Measurements from ENCODE around the gene DEFB113.
"Not testable (repeated sequence)": the region's sequence is repeated elsewhere in the genome, so short reads cannot be mapped to it uniquely, and the experiment has no call there.

The DEFB113 gene

DNA sequence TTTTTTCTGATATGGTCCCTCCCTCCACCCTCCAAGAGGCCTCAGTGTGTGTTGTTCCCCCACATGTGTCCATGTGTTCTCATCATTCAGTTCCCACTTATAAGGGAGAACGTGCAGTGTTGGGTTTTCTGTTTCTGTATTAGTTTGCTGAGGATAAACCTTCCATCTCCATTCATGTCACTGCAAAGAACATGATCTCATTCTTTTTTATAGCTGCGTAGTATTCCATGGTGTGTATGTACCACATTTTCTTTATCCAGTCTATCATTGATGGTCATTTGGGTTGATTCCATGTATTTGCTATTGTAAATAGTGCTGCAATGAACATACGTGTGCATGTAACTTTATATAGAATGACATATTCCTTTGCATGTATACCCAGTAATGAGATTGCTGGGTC lies 25.4 kb downstream of the DEFB113 start:
- H2BK120ac ChIP-seq (ENCODE audit: low read depth, low read length); H3K14ac ChIP-seq (ENCODE audit: low read length in 2 of 2); H3K9me3 ChIP-seq (ENCODE audit: control insufficient read depth, low read length); H3K4ac ChIP-seq (ENCODE audit: low read depth in 1 of 2, low read length in 2 of 2); H3K23ac ChIP-seq (ENCODE audit: low read length in 2 of 2); H3K27me3 ChIP-seq (ENCODE audit: control insufficient read depth in 1 of 2, insufficient read depth in 1 of 2, low read length in 2 of 2); H2BK15ac ChIP-seq (ENCODE audit: low read depth, poor library complexity, severe bottlenecking); H4K8ac ChIP-seq (ENCODE audit: low read length); H3K4me2 ChIP-seq (ENCODE audit: low read length, poor library complexity, severe bottlenecking); H3K27ac ChIP-seq (ENCODE audit: low read length, poor library complexity, severe bottlenecking); H2AFZ ChIP-seq (ENCODE audit: low read depth, low read length); H3K79me1 ChIP-seq (replicated peaks; ENCODE audit: low read length, poor library complexity, severe bottlenecking); H2BK12ac ChIP-seq (ENCODE audit: low read length in 2 of 2); H3K9ac ChIP-seq (ENCODE audit: low read length); H3K36me3 ChIP-seq (ENCODE audit: control insufficient read depth in 1 of 2, insufficient read depth in 2 of 2, low read depth in 1 of 2, low read length in 2 of 2); H3K18ac ChIP-seq (ENCODE audit: low read depth in 1 of 2, low read length in 2 of 2); H2BK5ac ChIP-seq (ENCODE audit: low read depth, low read length, poor library complexity, severe bottlenecking); H3K4me3 ChIP-seq (ENCODE audit: insufficient read depth in 1 of 2, low read depth in 1 of 2, low read length in 2 of 2); H2AK5ac ChIP-seq (ENCODE audit: low read length, severe bottlenecking); H4K91ac ChIP-seq (ENCODE audit: low read length); H3K4me1 ChIP-seq (ENCODE audit: control insufficient read depth, insufficient read depth, low read depth, low read length); DNase-seq: not testable (repeated sequence)
- 100% methylated on average over 1 of the region's 3 CpGs for WGBS

DNA sequence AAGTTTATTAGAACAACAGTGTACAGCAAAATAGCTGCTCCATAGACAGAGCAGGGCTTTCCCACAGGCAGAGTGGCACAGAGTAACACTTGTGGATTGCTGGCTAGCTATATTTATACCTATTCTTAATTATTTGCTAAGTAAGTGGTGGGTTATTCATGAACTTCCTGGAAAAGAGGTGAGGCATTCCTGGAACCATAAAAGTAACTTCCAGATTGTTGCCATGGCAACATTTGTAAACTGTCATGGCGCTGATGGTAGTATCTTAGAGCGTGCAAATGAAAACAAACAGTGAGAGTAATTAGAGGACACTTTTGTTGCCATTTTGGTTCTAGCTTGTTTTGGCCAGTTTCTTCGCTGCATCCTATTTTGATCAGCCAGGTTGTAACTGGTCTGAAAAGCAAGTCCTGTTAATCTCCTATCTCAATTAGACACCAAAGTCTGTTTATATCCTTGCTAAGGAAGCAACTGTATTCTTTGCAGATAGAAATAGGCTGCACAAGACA lies 29.4 kb downstream of the DEFB113 start:
- Histone ChIP-seq H3K14ac (ENCODE audit: low read length in 2 of 2) (no peak overlapping the region), H4K91ac (ENCODE audit: low read length) (no peak overlapping the region), H3K36me3 (ENCODE audit: control insufficient read depth in 1 of 2, insufficient read depth in 2 of 2, low read depth in 1 of 2, low read length in 2 of 2) (no peaks in the 10 kb centered on the region), H3K23ac (ENCODE audit: low read length in 2 of 2) (no peak overlapping the region), H3K4me1 (ENCODE audit: control insufficient read depth, insufficient read depth, low read depth, low read length) (no peaks in the 10 kb centered on the region), H3K4me2 (ENCODE audit: low read length, poor library complexity, severe bottlenecking) (no peak overlapping the region), H3K18ac (ENCODE audit: low read depth in 1 of 2, low read length in 2 of 2) (no peak overlapping the region), H2AFZ (ENCODE audit: low read depth, low read length) (no peak overlapping the region), H2BK15ac (ENCODE audit: low read depth, poor library complexity, severe bottlenecking) (no peak overlapping the region), H3K4ac (ENCODE audit: low read depth in 1 of 2, low read length in 2 of 2) (no peak overlapping the region), H3K27me3 (ENCODE audit: control insufficient read depth in 1 of 2, insufficient read depth in 1 of 2, low read length in 2 of 2) (no peaks in the 10 kb centered on the region), H3K9me3 (ENCODE audit: control insufficient read depth, low read length) (peaks cover 4% of the 10 kb centered on the region), H3K27ac (ENCODE audit: low read length, poor library complexity, severe bottlenecking) (no peak overlapping the region), H3K79me1 (replicated peaks; ENCODE audit: low read length, poor library complexity, severe bottlenecking) (no peaks in the 10 kb centered on the region), H3K9ac (ENCODE audit: low read length) (no peak overlapping the region), H3K4me3 (ENCODE audit: insufficient read depth in 1 of 2, low read depth in 1 of 2, low read length in 2 of 2) (no peak overlapping the region), H2BK12ac (ENCODE audit: low read length in 2 of 2) (no peak overlapping the region), H2BK5ac (ENCODE audit: low read depth, low read length, poor library complexity, severe bottlenecking) (no peak overlapping the region), H4K8ac (ENCODE audit: low read length) (no peak overlapping the region), H2AK5ac (ENCODE audit: low read length, severe bottlenecking) (no peak overlapping the region), H2BK120ac (ENCODE audit: low read depth, low read length) (no peak overlapping the region)
- WGBS, result 40% methylated on average over 2 of the region's 3 CpGs
- DNase-seq, result no peak

DNA sequence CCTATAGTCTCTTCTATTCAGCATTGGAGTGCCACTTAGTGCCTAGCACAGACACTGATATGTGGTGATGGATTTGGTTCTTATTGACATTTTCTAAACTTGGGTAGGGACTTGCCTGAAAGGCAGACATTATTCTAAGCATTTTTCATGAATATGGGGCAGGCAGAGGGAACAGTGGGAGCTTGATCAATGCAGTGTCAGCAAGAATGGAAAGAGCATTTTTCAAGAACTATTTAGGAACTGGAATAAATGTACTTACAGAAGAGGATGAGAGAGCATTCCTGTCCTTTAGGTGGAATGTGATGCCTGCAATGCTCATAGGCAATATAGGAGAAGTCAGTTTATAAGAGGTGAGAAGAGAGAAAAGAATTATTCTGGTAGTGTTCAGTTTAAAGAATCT lies 31.6 kb downstream of the DEFB113 start:
- Histone ChIP-seq H3K27me3 (ENCODE audit: control insufficient read depth in 1 of 2, insufficient read depth in 1 of 2, low read length in 2 of 2) (no peaks in the 10 kb centered on the region), H3K27ac (ENCODE audit: low read length, poor library complexity, severe bottlenecking) (no peak overlapping the region), H3K9me3 (ENCODE audit: control insufficient read depth, low read length) (no peaks in the 10 kb centered on the region), H3K18ac (ENCODE audit: low read depth in 1 of 2, low read length in 2 of 2) (no peak overlapping the region), H3K9ac (ENCODE audit: low read length) (no peak overlapping the region), H3K14ac (ENCODE audit: low read length in 2 of 2) (no peak overlapping the region), H2BK12ac (ENCODE audit: low read length in 2 of 2) (no peak overlapping the region), H2BK5ac (ENCODE audit: low read depth, low read length, poor library complexity, severe bottlenecking) (no peak overlapping the region), H2AK5ac (ENCODE audit: low read length, severe bottlenecking) (no peak overlapping the region), H3K36me3 (ENCODE audit: control insufficient read depth in 1 of 2, insufficient read depth in 2 of 2, low read depth in 1 of 2, low read length in 2 of 2) (no peaks in the 10 kb centered on the region), H3K4me1 (ENCODE audit: control insufficient read depth, insufficient read depth, low read depth, low read length) (no peaks in the 10 kb centered on the region), H3K4me3 (ENCODE audit: insufficient read depth in 1 of 2, low read depth in 1 of 2, low read length in 2 of 2) (no peak overlapping the region), H3K4me2 (ENCODE audit: low read length, poor library complexity, severe bottlenecking) (no peak overlapping the region), H4K8ac (ENCODE audit: low read length) (no peak overlapping the region), H3K4ac (ENCODE audit: low read depth in 1 of 2, low read length in 2 of 2) (no peak overlapping the region), H3K23ac (ENCODE audit: low read length in 2 of 2) (no peak overlapping the region), H2AFZ (ENCODE audit: low read depth, low read length) (no peak overlapping the region), H3K79me1 (replicated peaks; ENCODE audit: low read length, poor library complexity, severe bottlenecking) (no peaks in the 10 kb centered on the region), H2BK120ac (ENCODE audit: low read depth, low read length) (no peak overlapping the region), H4K91ac (ENCODE audit: low read length) (no peak overlapping the region), H2BK15ac (ENCODE audit: low read depth, poor library complexity, severe bottlenecking) (no peak overlapping the region)
- DNase-seq, result no peak

DNA sequence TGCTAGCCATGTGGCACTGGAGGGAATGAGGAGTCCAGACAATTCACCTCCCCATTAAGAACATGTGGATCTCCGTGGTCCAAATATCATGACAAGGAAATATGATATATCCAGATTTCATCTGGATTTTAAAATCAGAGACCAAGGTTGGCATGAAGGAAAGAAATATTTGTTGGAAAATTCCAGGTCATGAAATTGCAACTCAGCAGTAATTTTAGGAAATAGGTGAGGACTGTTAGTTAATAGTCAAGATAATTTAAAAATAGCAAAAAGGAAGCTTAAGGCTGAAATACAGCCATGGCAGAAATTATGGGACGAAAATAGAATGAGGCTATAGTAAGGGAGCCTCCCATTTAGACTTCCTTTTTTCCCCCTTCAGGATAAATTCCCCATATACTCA lies 32.4 kb downstream of the DEFB113 start:
- DNase-seq, result no peak
- H3K36me3 ChIP-seq (ENCODE audit: control insufficient read depth in 1 of 2, insufficient read depth in 2 of 2, low read depth in 1 of 2, low read length in 2 of 2), result no peaks in the 10 kb centered on the region
- WGBS, result 59% methylated on average over 1 of the region's 2 CpGs
- no peak overlapping the region for H2BK15ac ChIP-seq (ENCODE audit: low read depth, poor library complexity, severe bottlenecking)
- H3K4me1 ChIP-seq (ENCODE audit: control insufficient read depth, insufficient read depth, low read depth, low read length), result no peaks in the 10 kb centered on the region
- H3K27me3 ChIP-seq (ENCODE audit: control insufficient read depth in 1 of 2, insufficient read depth in 1 of 2, low read length in 2 of 2), result no peaks in the 10 kb centered on the region
- no peak overlapping the region for H3K14ac ChIP-seq (ENCODE audit: low read length in 2 of 2)
- no peak overlapping the region for H3K9ac ChIP-seq (ENCODE audit: low read length)
- no peak overlapping the region for H4K8ac ChIP-seq (ENCODE audit: low read length)
- H3K23ac ChIP-seq (ENCODE audit: low read length in 2 of 2), result no peak overlapping the region
- H3K18ac ChIP-seq (ENCODE audit: low read depth in 1 of 2, low read length in 2 of 2), result no peak overlapping the region
- H2AK5ac ChIP-seq (ENCODE audit: low read length, severe bottlenecking), result no peak overlapping the region
- H3K9me3 ChIP-seq (ENCODE audit: control insufficient read depth, low read length), result no peaks in the 10 kb centered on the region
- no peak overlapping the region for H2AFZ ChIP-seq (ENCODE audit: low read depth, low read length)
- no peak overlapping the region for H2BK12ac ChIP-seq (ENCODE audit: low read length in 2 of 2)
- no peak overlapping the region for H3K4ac ChIP-seq (ENCODE audit: low read depth in 1 of 2, low read length in 2 of 2)
- H3K27ac ChIP-seq (ENCODE audit: low read length, poor library complexity, severe bottlenecking), result no peak overlapping the region
- H3K4me2 ChIP-seq (ENCODE audit: low read length, poor library complexity, severe bottlenecking), result no peak overlapping the region
- no peak overlapping the region for H2BK5ac ChIP-seq (ENCODE audit: low read depth, low read length, poor library complexity, severe bottlenecking)
- no peak overlapping the region for H4K91ac ChIP-seq (ENCODE audit: low read length)
- no peak overlapping the region for H2BK120ac ChIP-seq (ENCODE audit: low read depth, low read length)
- H3K79me1 ChIP-seq (replicated peaks; ENCODE audit: low read length, poor library complexity, severe bottlenecking), result no peaks in the 10 kb centered on the region
- no peak overlapping the region for H3K4me3 ChIP-seq (ENCODE audit: insufficient read depth in 1 of 2, low read depth in 1 of 2, low read length in 2 of 2)

Data from mesenchymal stem cell (in vitro differentiated cells and primary cell).